ENCODE results near the gene EEF1A2. TPM values are rescaled to one million over a fixed set of nuclear protein-coding genes. Genes with fewer than 3 reads are reported as not detected.
A peak's percentile ranks its signal among the peaks of the same experiment; 100 is the strongest.

The EEF1A2 gene
- total and polyA plus RNA-seq, 4 donors: 0.05 to 0.12 TPM; not detected in 2

- TF ChIP-seq REST (IDR thresholded peaks at IDR 0.05): no peak
- no peak for TF ChIP-seq FOXA1 (IDR thresholded peaks at IDR 0.05)
- no peak for TF ChIP-seq EGR1 (IDR thresholded peaks at IDR 0.05; ENCODE audit: low read depth in 2 of 2)
- no peak for TF ChIP-seq HNF4A (conservative IDR thresholded peaks at IDR 0.05)
- TF ChIP-seq, protein P1, sequence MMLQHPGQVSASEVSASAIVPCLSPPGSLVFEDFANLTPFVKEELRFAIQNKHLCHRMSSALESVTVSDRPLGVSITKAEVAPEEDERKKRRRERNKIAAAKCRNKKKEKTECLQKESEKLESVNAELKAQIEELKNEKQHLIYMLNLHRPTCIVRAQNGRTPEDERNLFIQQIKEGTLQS (IDR thresholded peaks at IDR 0.05): no peak
Observed at GRCh38 chr20:63499338-63499969, 571 bp upstream of the EEF1A2 start (continued).

DNA sequence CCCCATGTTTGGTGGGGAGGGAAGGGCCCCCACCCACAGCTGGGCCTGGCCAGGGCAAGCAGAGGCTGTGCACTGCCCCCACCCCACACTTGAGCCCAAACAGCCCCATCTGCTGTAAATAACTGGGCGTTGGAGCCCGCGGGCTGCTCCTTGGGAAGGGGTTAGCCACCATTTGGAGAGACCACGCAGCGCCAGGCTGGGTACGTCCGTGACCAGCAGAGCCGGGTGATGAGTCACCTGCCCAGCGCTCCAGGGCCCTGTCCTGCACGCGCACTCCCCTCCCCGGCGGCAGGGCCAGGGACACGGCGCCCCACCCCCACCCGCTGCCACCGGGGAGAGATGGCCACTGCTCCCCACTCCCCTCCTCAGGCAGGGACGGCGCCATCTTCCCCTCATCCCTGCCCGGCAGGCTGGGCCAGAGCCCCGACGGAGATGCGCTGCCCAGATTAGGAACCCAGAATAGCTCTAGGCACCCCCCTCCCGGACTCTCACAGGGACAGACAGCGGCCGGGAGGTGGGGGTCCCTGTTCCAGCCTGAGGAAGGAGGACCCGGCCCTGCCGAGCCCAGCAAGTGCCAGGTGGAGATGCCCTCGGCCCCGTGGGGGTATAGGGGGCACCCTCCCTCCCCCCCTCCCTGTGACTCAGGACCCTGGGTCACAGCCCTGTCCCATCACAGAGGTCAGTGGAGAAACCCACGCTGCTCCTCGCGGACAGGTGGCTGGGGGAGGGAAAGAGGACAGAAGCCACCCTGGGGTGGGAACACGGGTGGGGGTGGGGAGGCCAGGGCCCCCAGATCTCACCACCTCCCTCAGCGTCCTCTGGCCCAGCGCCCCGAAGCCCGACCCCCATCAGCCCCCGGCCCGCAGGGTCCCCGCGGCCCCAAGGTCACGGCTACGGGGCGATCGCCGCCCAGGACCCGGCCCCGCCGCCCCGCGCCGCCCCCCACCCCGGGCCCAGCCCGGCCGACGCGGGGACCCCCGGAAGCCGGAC lies 642 bp downstream of the EEF1A2 start:
- Histone ChIP-seq H3K4me3 (ENCODE audit: low read depth in 1 of 3, low read length in 3 of 3) (peak overlapping the region in 1 of 3 donors; percentile 45), H3K36me3 (ENCODE audit: control insufficient read depth in 4 of 4, insufficient read depth in 3 of 4, low read depth in 1 of 4, low read length in 3 of 4) (no peaks in the 10 kb centered on the region), H3K27ac (ENCODE audit: low read depth in 1 of 2, low read length in 2 of 2) (no peak overlapping the region), H3K9me3 (ENCODE audit: control insufficient read depth in 4 of 4, low read length in 3 of 4) (no peaks in the 10 kb centered on the region), H3K9ac (ENCODE audit: low read depth in 1 of 2, low read length in 2 of 2) (no peak overlapping the region), H3K27me3 (ENCODE audit: control insufficient read depth in 4 of 4, insufficient read depth in 4 of 4, low read length in 3 of 4) (peaks cover 0 to 9% (median under 1%) of the 10 kb centered on the region in 4 donors), H3K4me1 (ENCODE audit: control insufficient read depth in 4 of 4, insufficient read depth in 4 of 4, low read length in 3 of 4) (peaks cover 3 to 15% (median 7%) of the 10 kb centered on the region in 4 donors)
- 7% methylated on average over 60 of the region's 60 CpGs for WGBS
- TF ChIP-seq REST (IDR thresholded peaks at IDR 0.05) (no peak), FOXA1 (IDR thresholded peaks at IDR 0.05) (no peak), YY1 (IDR thresholded peaks at IDR 0.05) (no peak), SP1 (IDR thresholded peaks at IDR 0.05) (no peak), RAD21 (IDR thresholded peaks at IDR 0.05) (no peak), RXRA (IDR thresholded peaks at IDR 0.05) (no peak), EGR1 (IDR thresholded peaks at IDR 0.05; ENCODE audit: low read depth in 2 of 2) (no peak), HNF4A (conservative IDR thresholded peaks at IDR 0.05) (no peak), FOXA2 (IDR thresholded peaks at IDR 0.05) (no peak), TAF1 (conservative IDR thresholded peaks at IDR 0.05) (no peak), NR2F2 (IDR thresholded peaks at IDR 0.05) (no peak), MAX (IDR thresholded peaks at IDR 0.05) (no peak), GABPA (IDR thresholded peaks at IDR 0.05 in 1 of 2, conservative IDR thresholded peaks at IDR 0.05 in 1 of 2) (no peak)
- TF ChIP-seq, protein P1 (IDR thresholded peaks at IDR 0.05): no peak
- no peak for DNase-seq (ENCODE audit: low spot score)
